Measurements from ENCODE around the gene LRRN4CL.
"Not testable (repeated sequence)": the region's sequence is repeated elsewhere in the genome, so short reads cannot be mapped to it uniquely, and the experiment has no call there.

LRRN4CL gene

DNA sequence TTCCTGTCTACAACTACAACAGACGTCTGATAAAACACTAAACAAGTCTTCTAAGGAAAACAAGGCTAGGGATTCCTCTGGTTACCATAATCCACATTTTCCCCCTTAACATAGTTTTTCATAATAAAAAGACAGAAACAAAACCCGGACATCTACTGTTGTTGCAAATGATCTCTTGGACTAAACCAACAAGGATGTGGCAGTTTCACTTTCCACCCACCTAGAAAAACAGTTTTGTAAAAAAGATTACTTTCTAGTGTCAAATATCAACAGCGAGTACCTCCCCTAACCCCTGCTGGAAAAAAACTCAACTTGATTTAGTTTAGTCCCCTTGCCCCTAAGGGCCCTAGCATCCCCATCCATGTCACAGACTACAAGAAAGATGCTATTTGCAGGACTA is 23.5 kb upstream of the LRRN4CL start:
- in situ Hi-C loops (cut with MboI; ENCODE audit: low pct_unique_long_range_greater_than_20kb, low sequenced_read_pairs), result no loop called here
- no peak for DNase-seq

DNA sequence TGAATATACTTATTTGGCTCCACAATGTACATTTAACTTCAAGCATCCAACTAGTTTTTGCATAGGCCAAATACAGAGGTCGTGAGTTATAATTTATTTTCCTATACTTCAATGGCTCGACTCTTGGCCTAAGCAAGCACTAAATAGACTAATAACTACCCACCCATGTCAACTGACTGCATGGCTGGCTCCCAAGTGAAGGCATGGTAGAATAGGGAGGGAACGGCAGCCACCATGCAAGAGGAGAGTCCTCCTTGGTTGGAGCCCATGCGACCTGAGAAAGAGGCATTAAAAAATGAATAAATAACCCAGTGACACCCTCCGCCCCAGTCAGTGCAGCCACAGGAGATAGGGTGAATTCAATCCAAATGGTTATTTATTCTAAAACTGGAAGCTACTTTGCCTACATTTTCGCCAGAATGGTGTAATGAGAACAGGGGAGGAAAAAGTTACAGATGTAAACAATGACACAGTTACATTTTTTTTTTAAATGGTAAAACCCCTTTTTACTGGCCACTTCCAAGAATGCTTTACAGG is 23.0 kb upstream of the LRRN4CL start:
- DNase-seq, result no peak
- in situ Hi-C loops (cut with MboI; ENCODE audit: low pct_unique_long_range_greater_than_20kb, low sequenced_read_pairs), result no loop called here

DNA sequence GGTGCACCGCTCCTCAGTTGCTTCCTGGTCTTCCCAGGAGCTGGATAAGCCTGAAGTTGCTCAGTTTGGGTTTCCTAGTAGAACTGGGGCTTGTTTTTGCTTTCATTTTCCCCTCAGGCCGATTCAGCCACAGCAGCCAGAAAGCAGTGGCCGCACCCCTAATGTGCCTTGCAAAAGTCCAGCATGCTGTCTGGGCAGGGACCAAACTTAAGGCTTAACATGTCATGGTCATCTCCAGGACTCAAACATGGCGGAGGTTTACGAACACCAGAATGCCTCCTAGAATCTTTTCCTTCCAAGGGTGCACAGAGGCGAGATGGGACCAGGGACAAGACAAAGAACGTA is 20.6 kb upstream of the LRRN4CL start:
- DNase-seq, result no peak
- in situ Hi-C loops (cut with MboI; ENCODE audit: low pct_unique_long_range_greater_than_20kb, low sequenced_read_pairs), result no loop called here

GRCh38 chr11:62709247-62710000 is 20.1 kb upstream of the LRRN4CL start:
- in situ Hi-C loops (cut with MboI; ENCODE audit: low pct_unique_long_range_greater_than_20kb, low sequenced_read_pairs), result no loop called here
- no peak for DNase-seq

DNA sequence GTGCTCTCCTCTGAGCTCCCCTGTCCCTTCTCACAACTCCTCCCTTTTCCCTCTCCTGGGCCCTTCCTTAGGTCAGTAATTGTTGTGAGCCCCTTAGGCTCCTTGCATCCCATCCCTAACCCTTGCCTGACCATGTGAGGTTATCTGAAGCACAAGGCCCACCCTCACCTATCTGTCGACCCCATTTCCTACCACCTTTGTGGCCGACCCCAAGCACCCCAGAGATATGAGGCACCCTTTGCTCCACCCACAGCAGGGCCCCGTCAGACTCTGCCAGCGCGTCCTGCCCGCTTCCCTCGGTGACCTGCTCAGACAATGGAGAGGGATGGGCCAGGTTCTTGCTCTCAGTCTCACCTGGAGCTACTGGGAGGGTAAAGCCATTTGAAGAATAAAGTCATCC is 19.5 kb upstream of the LRRN4CL start:
- in situ Hi-C loops (cut with MboI; ENCODE audit: low pct_unique_long_range_greater_than_20kb, low sequenced_read_pairs), result no loop called here

DNA sequence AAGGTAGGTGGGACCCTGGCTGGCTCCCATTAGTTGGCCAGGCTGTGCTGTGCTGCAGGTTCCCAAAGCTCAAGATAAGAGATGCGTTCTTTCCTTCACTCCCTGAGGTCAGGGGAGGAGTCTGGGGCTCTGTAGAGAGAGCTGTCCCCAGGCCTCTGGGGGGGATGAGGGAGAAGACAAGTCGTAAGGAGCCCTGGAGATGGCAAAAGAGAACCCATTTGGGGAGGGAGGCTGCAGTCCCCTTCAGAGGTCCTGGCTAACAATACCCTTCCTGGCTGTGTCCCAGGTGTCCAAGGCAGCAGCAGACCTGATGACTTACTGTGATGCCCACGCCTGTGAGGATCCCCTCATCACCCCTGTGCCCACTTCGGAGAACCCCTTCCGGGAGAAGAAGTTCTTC is 19.1 kb upstream of the LRRN4CL start:
- in situ Hi-C loops (cut with MboI; ENCODE audit: low pct_unique_long_range_greater_than_20kb, low sequenced_read_pairs), result no loop called here
- no peak for DNase-seq

More for the DNA sequence above, 19.5 kb upstream of the LRRN4CL start:
- DNase-seq, result no peak

GRCh38 chr11:62707277-62707861 is 18.0 kb upstream of the LRRN4CL start, which contains the start of the genes BSCL2 and GNG3:
TSS of gene BSCL2 (minus strand) at chr11:62707424. CDS start at chr11:62707195, 229 bp downstream.
TSS of gene GNG3 (plus strand) at chr11:62707676. CDS start at chr11:62708296, 620 bp downstream.
- in situ Hi-C loops (cut with MboI; ENCODE audit: low pct_unique_long_range_greater_than_20kb, low sequenced_read_pairs), result no loop called here
- peak; percentile 6 for DNase-seq

GRCh38 chr11:62706850-62707247 is 17.5 kb upstream of the LRRN4CL start:
- in situ Hi-C loops (cut with MboI; ENCODE audit: low pct_unique_long_range_greater_than_20kb, low sequenced_read_pairs), result no loop called here
- no peak for DNase-seq

GRCh38 chr11:62705880-62706849 is 16.8 kb upstream of the LRRN4CL start:
- DNase-seq, result peak; percentile 88
- in situ Hi-C loops (cut with MboI; ENCODE audit: low pct_unique_long_range_greater_than_20kb, low sequenced_read_pairs), result no loop called here

DNA sequence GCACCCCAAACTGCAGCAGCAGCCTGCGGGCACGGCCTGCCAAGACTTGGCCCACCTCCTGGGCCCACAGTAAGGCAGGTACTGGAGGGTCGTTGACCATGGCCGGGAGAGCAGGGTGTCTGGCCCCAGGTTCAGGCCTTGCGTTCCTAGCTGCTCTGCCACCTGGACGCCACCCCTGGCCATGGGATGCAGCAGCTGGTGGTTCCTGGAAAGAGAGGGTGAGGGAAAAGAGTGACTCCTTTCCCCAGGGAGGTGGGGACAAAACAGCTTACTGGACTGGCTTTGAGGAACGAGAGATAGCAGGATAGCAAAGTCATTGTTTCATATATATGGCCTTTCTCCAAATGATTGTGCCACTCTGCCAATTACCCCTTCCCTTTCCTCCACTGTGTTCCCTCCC is 16.1 kb upstream of the LRRN4CL start:
- in situ Hi-C loops (cut with MboI; ENCODE audit: low pct_unique_long_range_greater_than_20kb, low sequenced_read_pairs), result no loop called here
- no peak for DNase-seq

- in situ Hi-C loops (cut with MboI; ENCODE audit: low pct_unique_long_range_greater_than_20kb, low sequenced_read_pairs); DNase-seq: not testable (repeated sequence)
Observed at GRCh38 chr11:62703921-62704320, 14.6 kb upstream of the LRRN4CL start.

- no peak for DNase-seq
- in situ Hi-C loops (cut with MboI; ENCODE audit: low pct_unique_long_range_greater_than_20kb, low sequenced_read_pairs), result no loop called here
Observed at GRCh38 chr11:62702246-62702645, 12.9 kb upstream of the LRRN4CL start.

DNA sequence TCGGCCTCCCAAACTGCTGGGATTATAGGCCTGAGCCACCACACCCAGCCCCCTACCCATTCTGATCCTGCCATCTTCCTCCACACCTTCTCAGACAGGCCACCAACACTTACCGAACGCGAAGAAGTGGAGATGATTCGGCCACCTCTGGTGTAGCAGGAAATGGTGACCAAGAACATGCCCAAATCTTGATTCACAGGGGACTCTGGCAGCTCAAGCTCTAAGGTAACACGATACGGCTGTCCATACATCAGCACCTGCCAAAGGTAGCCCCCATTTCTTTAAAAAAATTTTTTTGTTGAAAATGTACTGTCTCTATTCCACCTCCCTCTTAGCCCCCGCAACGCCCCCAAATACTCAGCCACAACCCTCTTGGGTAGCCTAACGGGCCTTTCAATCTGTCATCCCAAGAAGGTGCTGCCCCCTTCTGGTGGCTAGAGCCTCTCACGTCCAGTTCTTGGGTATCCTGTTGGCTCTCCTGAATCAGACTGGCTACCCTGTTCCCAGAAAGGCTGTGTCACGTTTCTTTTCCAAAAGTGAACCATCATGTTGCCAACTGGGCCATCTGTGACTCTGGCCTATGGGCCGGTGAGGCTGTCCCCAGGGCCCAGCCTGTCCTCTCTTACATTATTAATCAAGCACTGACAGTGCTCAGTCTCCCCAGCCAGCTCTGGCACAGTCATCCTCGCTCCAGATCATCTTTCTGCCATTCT is 5.3 kb upstream of the LRRN4CL start:
- in situ Hi-C loops (cut with MboI; ENCODE audit: low pct_unique_long_range_greater_than_20kb, low sequenced_read_pairs), result loop anchor here (25.0 kb wide), 1 partner anchor 307 kb away; no protein-coding TSS in a partner anchor
- peak; percentile 73 for DNase-seq

DNA sequence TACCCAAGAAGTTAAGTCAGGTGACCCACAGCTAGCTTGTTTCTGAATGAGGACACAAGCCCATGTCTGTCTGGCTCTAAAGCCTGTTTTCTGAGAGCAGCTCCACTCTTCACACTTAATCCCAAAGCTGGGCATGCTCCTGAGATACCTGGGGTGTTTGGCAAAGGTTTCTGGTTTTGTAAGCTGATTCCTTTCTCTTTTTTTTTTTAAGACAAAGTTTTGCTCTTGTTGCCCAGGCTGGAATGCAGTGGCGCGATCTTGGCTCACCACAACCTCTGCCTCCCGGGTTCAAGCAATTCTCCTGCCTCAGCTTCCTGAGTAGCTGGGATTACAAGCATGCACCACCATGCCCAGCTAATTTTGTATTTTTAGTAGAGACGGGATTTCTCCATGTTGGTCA is 4.3 kb upstream of the LRRN4CL start:
- in situ Hi-C loops (cut with MboI; ENCODE audit: low pct_unique_long_range_greater_than_20kb, low sequenced_read_pairs), result loop anchor here (25.0 kb wide), 1 partner anchor 306 kb away; no protein-coding TSS in a partner anchor
- DNase-seq, result not testable (repeated sequence)

DNA sequence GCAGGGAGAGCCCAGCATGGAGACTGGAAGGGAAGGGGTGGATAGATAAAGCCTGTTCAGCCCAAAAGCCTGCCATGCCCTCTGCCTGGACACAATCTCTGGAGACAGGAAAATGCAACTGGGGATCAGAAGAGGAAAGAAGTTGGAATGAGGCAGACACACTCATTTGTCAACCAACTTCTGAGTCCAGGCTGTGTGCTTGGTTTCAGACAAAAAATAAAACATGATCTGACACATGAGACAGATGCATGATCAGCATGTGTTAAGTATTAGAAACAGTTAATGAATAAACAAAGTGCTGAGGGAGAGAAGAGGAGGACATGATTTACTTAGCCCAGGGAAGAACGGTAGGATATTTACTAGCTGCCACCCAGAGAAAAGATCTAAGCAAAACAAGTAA is 839 bp downstream of the LRRN4CL start:
- in situ Hi-C loops (cut with MboI; ENCODE audit: low pct_unique_long_range_greater_than_20kb, low sequenced_read_pairs), result loop anchor here (25.0 kb wide), 1 partner anchor 301 kb away; no protein-coding TSS in a partner anchor
- no peak for DNase-seq

DNA sequence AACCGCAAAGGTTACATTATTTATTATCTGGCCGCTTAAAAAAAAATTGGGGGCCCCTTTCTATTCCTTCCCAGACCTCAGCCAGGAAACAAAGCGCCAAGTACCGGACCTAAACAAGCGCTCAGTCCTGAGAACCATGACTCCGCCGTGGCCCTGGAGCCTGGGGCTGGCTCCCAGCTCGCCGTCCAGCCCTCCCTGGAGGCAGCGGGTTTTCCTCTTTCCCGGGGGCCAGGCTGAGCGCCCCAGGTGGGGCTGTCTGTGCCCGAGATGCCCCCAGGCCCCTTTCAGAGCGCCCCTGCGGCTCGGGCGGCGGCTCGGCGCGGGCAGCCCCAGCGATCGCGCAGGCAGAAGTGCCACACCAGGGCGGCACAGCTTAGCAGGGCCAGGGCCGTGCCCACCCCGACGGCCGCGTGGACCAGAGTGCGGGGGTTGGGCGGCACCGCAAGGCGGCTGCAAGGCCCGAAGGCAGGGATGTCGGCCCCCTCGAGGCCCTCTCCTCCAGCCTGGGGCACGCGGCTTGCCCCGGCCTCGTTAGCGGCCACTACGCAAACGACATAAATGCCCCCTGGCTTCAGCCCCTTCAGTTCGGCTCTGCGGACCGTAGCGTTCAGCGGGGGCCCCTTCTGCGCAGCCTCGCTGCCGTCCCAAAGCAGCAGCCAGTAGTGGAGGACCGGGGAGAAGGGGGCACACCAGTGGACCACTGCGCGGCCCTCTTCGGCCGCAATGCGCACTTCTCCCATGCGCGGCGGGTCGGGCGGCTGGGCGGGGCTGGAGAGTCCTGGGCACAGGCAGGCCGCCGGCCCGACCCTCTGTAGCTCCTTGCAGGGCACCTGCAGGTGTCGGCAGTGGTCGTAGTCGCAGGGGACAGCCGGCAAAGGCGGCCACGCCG is 1.6 kb downstream of the LRRN4CL start:
- DNase-seq, result no peak
- in situ Hi-C loops (cut with MboI; ENCODE audit: low pct_unique_long_range_greater_than_20kb, low sequenced_read_pairs), result loop anchor here (25.0 kb wide), 1 partner anchor 300 kb away; no protein-coding TSS in a partner anchor

DNA sequence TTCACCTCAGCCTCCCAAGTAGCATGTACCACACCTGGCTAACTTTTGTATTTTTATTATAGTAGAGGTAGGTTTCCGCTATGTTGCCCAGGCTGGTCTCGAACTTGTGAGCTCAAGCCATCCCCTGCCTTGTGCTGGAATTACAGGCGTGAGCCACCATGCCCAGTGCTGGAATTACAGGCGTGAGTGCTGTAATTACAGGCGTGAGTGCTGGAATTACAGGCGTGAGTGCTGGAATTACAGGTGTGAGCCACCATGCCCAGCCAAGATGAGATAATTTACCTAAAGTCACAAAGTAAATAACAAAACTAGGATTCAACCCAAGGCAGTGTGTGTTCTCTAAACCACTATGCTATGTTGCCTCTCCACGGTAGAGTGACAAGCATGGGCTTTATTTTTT is 6.8 kb downstream of the LRRN4CL start:
- in situ Hi-C loops (cut with MboI; ENCODE audit: low pct_unique_long_range_greater_than_20kb, low sequenced_read_pairs), result loop anchor here (25.0 kb wide), 1 partner anchor 295 kb away; no protein-coding TSS in a partner anchor
- DNase-seq, result no peak

Data from KBM-7 (cell line).